ENCODE data around the gene FANCD2. TPM values are rescaled to one million over a fixed set of nuclear protein-coding genes. Genes with fewer than 3 reads are reported as not detected.
"Not testable (repeated sequence)": the region's sequence is repeated elsewhere in the genome, so short reads cannot be mapped to it uniquely, and the experiment has no call there.

The FANCD2 gene
- total and polyA plus RNA-seq, 4 donors = 1.9 to 5.4 (median 4.7) TPM; not detected in 1

- Histone ChIP-seq H3K27me3 (ENCODE audit: control insufficient read depth in 1 of 2, insufficient read depth in 2 of 2, low read length in 1 of 2) (no peaks in the 10 kb centered on the region), H3K9me3 (ENCODE audit: control insufficient read depth, low read length) (no peaks in the 10 kb centered on the region), H3K36me3 (ENCODE audit: control insufficient read depth in 1 of 2, insufficient read depth in 2 of 2, low read length in 1 of 2) (no peaks in the 10 kb centered on the region), H3K4me1 (ENCODE audit: control insufficient read depth in 1 of 2, insufficient read depth in 2 of 2, low read length in 2 of 2) (no peaks in the 10 kb centered on the region), H3K27ac (ENCODE audit: low read depth in 1 of 2, low read length in 2 of 2) (peak overlapping the region in 1 of 2 donors; percentile 10), H3K4me3 (ENCODE audit: low read length in 2 of 2) (peak overlapping the region; percentile 39 to 40)
- intact Hi-C loops (cut with DNase I) = no loop called here
- WGBS, 2 donors = 4 to 5% methylated on average over 9 of the region's 9 CpGs
- ATAC-seq (ENCODE audit: low FRiP score) = no peak
- peak in 1 of 2 donors; percentile 37 for DNase-seq
These were observed 15.8 kb upstream of the FANCD2 start for GRCh38 chr3:10010421-10010877.

- no peaks in the 10 kb centered on the region for H3K9me3 ChIP-seq (ENCODE audit: control insufficient read depth, low read length)
- H3K27me3 ChIP-seq (ENCODE audit: control insufficient read depth in 1 of 2, insufficient read depth in 2 of 2, low read length in 1 of 2) = no peaks in the 10 kb centered on the region
- H3K27ac ChIP-seq (ENCODE audit: low read depth in 1 of 2, low read length in 2 of 2) = peak overlapping the region in 1 of 2 donors; percentile 10
- H3K36me3 ChIP-seq (ENCODE audit: control insufficient read depth in 1 of 2, insufficient read depth in 2 of 2, low read length in 1 of 2) = no peaks in the 10 kb centered on the region
- H3K4me1 ChIP-seq (ENCODE audit: control insufficient read depth in 1 of 2, insufficient read depth in 2 of 2, low read length in 2 of 2) = no peaks in the 10 kb centered on the region
- intact Hi-C loops (cut with DNase I) = no loop called here
- WGBS, 2 donors = 0% methylated on average over 38 to 51 of the region's 51 CpGs
- ATAC-seq (ENCODE audit: low FRiP score) (peak; percentile 95), DNase-seq (peak; percentile 98 to 99)
- H3K4me3 ChIP-seq (ENCODE audit: low read length in 2 of 2) = peak overlapping the region; percentile 39 to 40
These were observed 15.3 kb upstream of the FANCD2 start for GRCh38 chr3:10010878-10011465.

- H3K4me3 ChIP-seq (ENCODE audit: low read length in 2 of 2) = no peak overlapping the region
- intact Hi-C loops (cut with DNase I) = no loop called here
- H3K27me3 ChIP-seq (ENCODE audit: control insufficient read depth in 1 of 2, insufficient read depth in 2 of 2, low read length in 1 of 2) = no peaks in the 10 kb centered on the region
- DNase-seq (peak in 1 of 2 donors; percentile 59), ATAC-seq (ENCODE audit: low FRiP score) (no peak)
- 11 to 19% methylated on average over 7 to 8 of the region's 8 CpGs for WGBS, 2 donors
- no peaks in the 10 kb centered on the region for H3K9me3 ChIP-seq (ENCODE audit: control insufficient read depth, low read length)
- H3K36me3 ChIP-seq (ENCODE audit: control insufficient read depth in 1 of 2, insufficient read depth in 2 of 2, low read length in 1 of 2) = no peaks in the 10 kb centered on the region
- no peaks in the 10 kb centered on the region for H3K4me1 ChIP-seq (ENCODE audit: control insufficient read depth in 1 of 2, insufficient read depth in 2 of 2, low read length in 2 of 2)
- no peak overlapping the region for H3K27ac ChIP-seq (ENCODE audit: low read depth in 1 of 2, low read length in 2 of 2)
These were observed 14.6 kb upstream of the FANCD2 start for GRCh38 chr3:10011631-10012030.

- H3K4me3 ChIP-seq (ENCODE audit: low read length in 2 of 2) = no peak overlapping the region
- no peaks in the 10 kb centered on the region for H3K36me3 ChIP-seq (ENCODE audit: control insufficient read depth in 1 of 2, insufficient read depth in 2 of 2, low read length in 1 of 2)
- no peaks in the 10 kb centered on the region for H3K4me1 ChIP-seq (ENCODE audit: control insufficient read depth in 1 of 2, insufficient read depth in 2 of 2, low read length in 2 of 2)
- intact Hi-C loops (cut with DNase I) = no loop called here
- no peak for ATAC-seq (ENCODE audit: low FRiP score)
- H3K27me3 ChIP-seq (ENCODE audit: control insufficient read depth in 1 of 2, insufficient read depth in 2 of 2, low read length in 1 of 2) = no peaks in the 10 kb centered on the region
- no peak for DNase-seq
- WGBS, 2 donors = 91 to 95% methylated on average over 7 of the region's 7 CpGs
- no peak overlapping the region for H3K27ac ChIP-seq (ENCODE audit: low read depth in 1 of 2, low read length in 2 of 2)
- H3K9me3 ChIP-seq (ENCODE audit: control insufficient read depth, low read length) = no peaks in the 10 kb centered on the region
These were observed 14.1 kb upstream of the FANCD2 start for GRCh38 chr3:10012106-10012505.

DNA sequence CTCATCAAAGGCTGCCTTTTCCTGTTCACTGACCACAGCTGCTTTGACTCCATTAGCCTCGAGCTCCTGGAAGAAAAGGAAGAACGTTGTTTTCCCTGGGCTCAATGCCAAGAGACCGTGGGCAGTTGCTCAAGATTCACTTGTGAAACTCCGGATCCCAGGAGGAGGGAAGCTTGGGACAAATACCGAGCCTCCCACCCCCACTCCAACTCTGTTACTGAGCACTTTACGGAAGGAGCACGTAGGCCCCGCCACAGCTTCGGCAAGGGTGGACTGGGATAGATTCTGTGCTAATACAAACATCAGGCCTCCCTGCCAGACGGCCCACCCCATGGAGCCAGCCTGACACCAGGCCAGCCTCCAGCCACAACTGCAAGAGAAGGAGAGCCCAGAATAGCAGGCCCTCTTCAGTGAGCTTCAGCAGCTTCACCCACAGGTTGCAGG, 10.8 kb upstream of the FANCD2 start:
- WGBS, 2 donors = 1% methylated on average over 10 of the region's 10 CpGs
- ATAC-seq (ENCODE audit: low FRiP score) (peak; percentile 72), DNase-seq (peak; percentile 92 to 94)
- H3K4me1 ChIP-seq (ENCODE audit: control insufficient read depth in 1 of 2, insufficient read depth in 2 of 2, low read length in 2 of 2) = no peaks in the 10 kb centered on the region
- no peaks in the 10 kb centered on the region for H3K27me3 ChIP-seq (ENCODE audit: control insufficient read depth in 1 of 2, insufficient read depth in 2 of 2, low read length in 1 of 2)
- intact Hi-C loops (cut with DNase I) = no loop called here
- H3K9me3 ChIP-seq (ENCODE audit: control insufficient read depth, low read length) = no peaks in the 10 kb centered on the region
- H3K4me3 ChIP-seq (ENCODE audit: low read length in 2 of 2) = no peak overlapping the region
- H3K36me3 ChIP-seq (ENCODE audit: control insufficient read depth in 1 of 2, insufficient read depth in 2 of 2, low read length in 1 of 2) = peaks cover 0 to 2% of the 10 kb centered on the region in 2 donors
- peak overlapping the region; percentile 30 to 76 for H3K27ac ChIP-seq (ENCODE audit: low read depth in 1 of 2, low read length in 2 of 2)

DNA sequence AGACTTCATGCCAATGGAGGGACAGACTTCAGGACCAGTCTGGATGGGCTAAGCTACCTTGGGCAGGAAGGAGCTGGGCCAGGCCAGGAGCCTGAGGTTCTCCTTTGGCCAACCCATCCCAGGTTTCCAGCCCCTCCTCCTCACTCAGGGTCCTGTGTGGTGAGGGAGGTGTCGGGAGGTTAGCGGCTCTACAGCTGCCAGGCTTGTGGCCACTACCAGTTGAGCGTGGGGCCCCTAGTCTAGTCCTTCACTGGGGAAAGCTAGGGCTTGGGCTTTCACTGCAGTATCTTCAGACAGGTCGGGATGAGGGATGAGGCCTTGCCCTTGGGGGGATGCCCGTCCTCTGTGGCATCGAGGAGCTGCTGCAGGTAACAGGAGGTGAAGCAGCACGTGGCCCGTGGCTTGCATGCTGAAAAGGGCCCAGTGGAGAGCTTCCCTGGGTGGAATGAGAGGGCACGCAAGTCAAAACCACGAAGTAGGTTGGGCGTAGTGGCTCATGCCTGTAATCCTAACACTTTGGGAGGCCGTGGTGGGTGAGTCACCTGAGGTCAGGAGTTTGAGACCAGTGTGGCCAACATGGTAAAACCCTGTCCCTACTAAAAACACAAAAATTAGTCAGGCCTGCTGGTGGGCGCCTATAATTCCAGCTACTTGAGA, 8.5 kb upstream of the FANCD2 start:
- H3K36me3 ChIP-seq (ENCODE audit: control insufficient read depth in 1 of 2, insufficient read depth in 2 of 2, low read length in 1 of 2) = peaks cover 0 to 3% of the 10 kb centered on the region in 2 donors

GRCh38 chr3:10018806-10019205, 7.4 kb upstream of the FANCD2 start:
- H3K9me3 ChIP-seq (ENCODE audit: control insufficient read depth, low read length); H3K36me3 ChIP-seq (ENCODE audit: control insufficient read depth in 1 of 2, insufficient read depth in 2 of 2, low read length in 1 of 2); H3K4me1 ChIP-seq (ENCODE audit: control insufficient read depth in 1 of 2, insufficient read depth in 2 of 2, low read length in 2 of 2); ATAC-seq (ENCODE audit: low FRiP score); H3K27me3 ChIP-seq (ENCODE audit: control insufficient read depth in 1 of 2, insufficient read depth in 2 of 2, low read length in 1 of 2); intact Hi-C loops (cut with DNase I); H3K27ac ChIP-seq (ENCODE audit: low read depth in 1 of 2, low read length in 2 of 2); DNase-seq; H3K4me3 ChIP-seq (ENCODE audit: low read length in 2 of 2): not testable (repeated sequence)
- WGBS, 2 donors = 96 to 98% methylated on average over 2 of the region's 2 CpGs

More for the DNA sequence above, 8.5 kb upstream of the FANCD2 start:
- intact Hi-C loops (cut with DNase I) = no loop called here
- Histone ChIP-seq H3K27ac (ENCODE audit: low read depth in 1 of 2, low read length in 2 of 2) (no peak overlapping the region), H3K4me3 (ENCODE audit: low read length in 2 of 2) (no peak overlapping the region), H3K4me1 (ENCODE audit: control insufficient read depth in 1 of 2, insufficient read depth in 2 of 2, low read length in 2 of 2) (no peaks in the 10 kb centered on the region), H3K27me3 (ENCODE audit: control insufficient read depth in 1 of 2, insufficient read depth in 2 of 2, low read length in 1 of 2) (no peaks in the 10 kb centered on the region), H3K9me3 (ENCODE audit: control insufficient read depth, low read length) (no peaks in the 10 kb centered on the region)
- ATAC-seq (ENCODE audit: low FRiP score) (no peak), DNase-seq (no peak)
- WGBS, 2 donors = 87 to 94% methylated on average over 13 of the region's 13 CpGs

DNA sequence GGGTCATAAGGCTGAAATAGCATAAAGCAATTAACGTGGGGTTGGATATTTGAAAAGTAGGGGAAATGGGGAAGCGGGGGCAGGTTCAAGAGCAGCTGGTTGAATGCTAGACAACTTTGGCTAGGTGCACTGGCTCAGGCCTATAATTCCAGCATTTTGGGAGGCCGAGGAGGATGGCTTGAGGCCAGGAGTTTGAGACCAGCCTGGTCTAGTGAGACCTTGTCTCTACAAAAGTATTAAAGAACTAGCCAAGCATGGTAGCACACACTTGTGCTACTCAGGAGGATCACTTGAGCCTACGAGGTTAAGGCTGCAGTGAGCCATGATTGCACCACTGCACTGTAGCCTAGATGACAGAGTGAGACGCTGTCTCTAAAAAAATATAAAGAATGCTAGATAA, 6.9 kb upstream of the FANCD2 start:
- no peak overlapping the region for H3K4me3 ChIP-seq (ENCODE audit: low read length in 2 of 2)
- peaks cover 0 to 3% of the 10 kb centered on the region in 2 donors for H3K36me3 ChIP-seq (ENCODE audit: control insufficient read depth in 1 of 2, insufficient read depth in 2 of 2, low read length in 1 of 2)
- no peaks in the 10 kb centered on the region for H3K4me1 ChIP-seq (ENCODE audit: control insufficient read depth in 1 of 2, insufficient read depth in 2 of 2, low read length in 2 of 2)
- no peak overlapping the region for H3K27ac ChIP-seq (ENCODE audit: low read depth in 1 of 2, low read length in 2 of 2)
- H3K27me3 ChIP-seq (ENCODE audit: control insufficient read depth in 1 of 2, insufficient read depth in 2 of 2, low read length in 1 of 2) = no peaks in the 10 kb centered on the region
- ATAC-seq (ENCODE audit: low FRiP score) (no peak), DNase-seq (no peak)
- WGBS, 2 donors = 71 to 75% methylated on average over 5 of the region's 5 CpGs
- intact Hi-C loops (cut with DNase I) = no loop called here
- no peaks in the 10 kb centered on the region for H3K9me3 ChIP-seq (ENCODE audit: control insufficient read depth, low read length)

All from aorta (tissue), 5 donors.